22Rv1 (cell line): Measurements from ENCODE around the gene REPS1.
A peak's percentile ranks its signal among the peaks of the same experiment; 100 is the strongest.
"Not testable (repeated sequence)": the region's sequence is repeated elsewhere in the genome, so short reads cannot be mapped to it uniquely, and the experiment has no call there.

Source experiments
- H3K27ac ChIP-seq: fragments of 450-650 bp; 2 replicates; pipeline ENCODE4 v1.5.1; 2017
- ZFX ChIP-seq: fragments of 450-650 bp; IDR thresholded peaks from 2 replicates; pipeline ENCODE4 v1.6.1; 2017; ENCODE audit warnings: antibody characterized with exemption, borderline replicate concordance
- TF ChIP-seq, protein P1 (sequence below): fragments of 450-650 bp; IDR thresholded peaks from 2 replicates; pipeline ENCODE4 v1.5.1; 2017; ENCODE audit warnings: mild to moderate bottlenecking

The REPS1 gene

GRCh38 chr6:138948004-138948403 is 40.0 kb downstream of the REPS1 start:
- no peak overlapping the region for H3K27ac ChIP-seq
- TF ChIP-seq, protein P1, sequence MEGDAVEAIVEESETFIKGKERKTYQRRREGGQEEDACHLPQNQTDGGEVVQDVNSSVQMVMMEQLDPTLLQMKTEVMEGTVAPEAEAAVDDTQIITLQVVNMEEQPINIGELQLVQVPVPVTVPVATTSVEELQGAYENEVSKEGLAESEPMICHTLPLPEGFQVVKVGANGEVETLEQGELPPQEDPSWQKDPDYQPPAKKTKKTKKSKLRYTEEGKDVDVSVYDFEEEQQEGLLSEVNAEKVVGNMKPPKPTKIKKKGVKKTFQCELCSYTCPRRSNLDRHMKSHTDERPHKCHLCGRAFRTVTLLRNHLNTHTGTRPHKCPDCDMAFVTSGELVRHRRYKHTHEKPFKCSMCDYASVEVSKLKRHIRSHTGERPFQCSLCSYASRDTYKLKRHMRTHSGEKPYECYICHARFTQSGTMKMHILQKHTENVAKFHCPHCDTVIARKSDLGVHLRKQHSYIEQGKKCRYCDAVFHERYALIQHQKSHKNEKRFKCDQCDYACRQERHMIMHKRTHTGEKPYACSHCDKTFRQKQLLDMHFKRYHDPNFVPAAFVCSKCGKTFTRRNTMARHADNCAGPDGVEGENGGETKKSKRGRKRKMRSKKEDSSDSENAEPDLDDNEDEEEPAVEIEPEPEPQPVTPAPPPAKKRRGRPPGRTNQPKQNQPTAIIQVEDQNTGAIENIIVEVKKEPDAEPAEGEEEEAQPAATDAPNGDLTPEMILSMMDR = no peak
- no peak for TF ChIP-seq ZFX

GRCh38 chr6:138945354-138945753 is 42.7 kb downstream of the REPS1 start:
- TF ChIP-seq ZFX = no peak
- TF ChIP-seq, protein P1 = 0 out of 2 replicates have a peak, but pooled peaks have one; percentile 24
- H3K27ac ChIP-seq = peak overlapping the region; percentile 2; the same call in 1 of the 2 replicates

DNA sequence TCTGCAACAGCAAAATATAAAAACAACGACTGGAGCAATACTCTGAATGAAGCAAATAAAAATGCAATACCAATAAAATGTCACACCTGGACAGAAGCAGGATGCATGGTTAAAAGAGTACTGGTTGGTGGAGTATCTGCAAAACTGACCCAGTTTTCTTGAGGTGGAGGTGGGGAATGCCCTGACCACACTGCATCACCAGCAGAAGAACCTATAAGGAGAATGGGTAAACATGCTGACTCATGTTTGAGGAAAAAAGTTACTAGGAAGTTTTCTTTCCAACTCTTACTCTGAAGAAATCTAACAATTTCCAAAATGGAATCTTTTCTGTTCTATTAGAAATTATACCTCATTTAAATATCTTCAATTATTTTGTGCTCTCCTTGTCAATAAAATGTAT is 43.6 kb downstream of the REPS1 start:
- peak overlapping the region; percentile 2; the same call in 1 of the 2 replicates for H3K27ac ChIP-seq
- TF ChIP-seq, protein P1 = no peak
- TF ChIP-seq ZFX = no peak

DNA sequence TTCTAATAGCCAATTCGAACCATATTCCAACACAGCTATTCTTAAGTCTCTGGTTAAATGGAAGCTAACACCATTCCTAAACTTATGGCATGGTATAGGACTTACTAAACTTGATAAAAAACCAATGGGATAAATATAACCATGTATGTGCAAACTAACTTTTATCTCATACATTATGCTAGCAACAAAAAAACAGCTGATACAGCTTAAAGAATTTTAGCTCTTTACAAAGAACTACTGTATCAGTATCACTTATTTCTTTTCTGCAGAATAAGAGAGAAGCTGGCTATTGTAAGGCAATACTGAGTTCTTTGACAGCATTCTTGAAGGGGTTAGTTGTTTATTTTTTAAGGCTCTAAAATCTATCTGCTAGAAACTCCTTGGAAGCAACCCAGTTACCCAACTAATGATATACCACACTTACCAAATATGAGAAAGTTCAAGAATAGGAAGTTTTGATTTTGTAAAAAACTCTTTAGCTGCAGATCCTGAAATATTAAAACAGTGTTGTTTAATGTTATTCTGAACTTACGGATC is 44.9 kb downstream of the REPS1 start:
- no peak overlapping the region for H3K27ac ChIP-seq
- no peak for TF ChIP-seq ZFX
- TF ChIP-seq, protein P1 = no peak

GRCh38 chr6:138936873-138937272 is 51.2 kb downstream of the REPS1 start:
- not testable (repeated sequence) for H3K27ac ChIP-seq

GRCh38 chr6:138931660-138932059 is 56.4 kb downstream of the REPS1 start:
- H3K27ac ChIP-seq = no peak overlapping the region
- TF ChIP-seq ZFX = no peak
- TF ChIP-seq, protein P1 = no peak

GRCh38 chr6:138926579-138926978 is 61.5 kb downstream of the REPS1 start:
- H3K27ac ChIP-seq = no peak overlapping the region
- TF ChIP-seq, protein P1 = no peak
- no peak for TF ChIP-seq ZFX

GRCh38 chr6:138925806-138926205 is 62.2 kb downstream of the REPS1 start:
- no peak overlapping the region for H3K27ac ChIP-seq
- TF ChIP-seq, protein P1 = no peak
- no peak for TF ChIP-seq ZFX
